Aorta (tissue), 5 donors: ENCODE results near the gene MEIOB. TPM values are rescaled to one million over a fixed set of nuclear protein-coding genes. Genes with fewer than 3 reads are reported as not detected.
"Not testable (repeated sequence)": the region's sequence is repeated elsewhere in the genome, so short reads cannot be mapped to it uniquely, and the experiment has no call there.

Source experiments
- ATAC-seq: fragments of 200-7000 bp; cut with Tn5 transposase; one replicate; pipeline ENCODE4 v1.9.1; 2022; ENCODE audit warnings: moderate library complexity; ENCODE audit not compliant: low FRiP score
- DNase-seq, 2 donors: peaks; one replicate each; pipeline ENCODE4 v3.0.0-alpha.2; 2020
- H3K27ac ChIP-seq, 2 donors: one replicate each; pipeline ENCODE4 v1.5.1; 2013; ENCODE audit warnings: low read length in 2 of 2, mild to moderate bottlenecking in 2 of 2, moderate library complexity in 2 of 2, control low read depth in 1 of 2, inconsistent platforms in 1 of 2, low read depth in 1 of 2
- H3K27me3 ChIP-seq, 2 donors: one replicate each; pipeline ENCODE4 v1.6.1; 2013; ENCODE audit warnings: control low read depth in 1 of 2, low read length in 1 of 2, mild to moderate bottlenecking in 1 of 2, moderate library complexity in 1 of 2; ENCODE audit not compliant: insufficient read depth in 2 of 2, control insufficient read depth in 1 of 2
- H3K36me3 ChIP-seq, 2 donors: one replicate each; pipeline ENCODE4 v1.6.1; 2013; ENCODE audit warnings: control low read depth in 1 of 2, low read length in 1 of 2, mild to moderate bottlenecking in 1 of 2; ENCODE audit not compliant: insufficient read depth in 2 of 2, control insufficient read depth in 1 of 2
- H3K4me1 ChIP-seq, 2 donors: one replicate each; pipeline ENCODE4 v1.6.1; 2013; ENCODE audit warnings: low read length in 2 of 2, control low read depth in 1 of 2, mild to moderate bottlenecking in 1 of 2, moderate library complexity in 1 of 2; ENCODE audit not compliant: insufficient read depth in 2 of 2, control insufficient read depth in 1 of 2
- H3K4me3 ChIP-seq, 2 donors: one replicate each; pipeline ENCODE4 v1.5.1; 2013; ENCODE audit warnings: low read length in 2 of 2, control low read depth in 1 of 2, mild to moderate bottlenecking in 1 of 2
- H3K9me3 ChIP-seq: one replicate; pipeline ENCODE4 v1.6.1; 2013; ENCODE audit warnings: mild to moderate bottlenecking, low read length; ENCODE audit not compliant: control insufficient read depth
- WGBS, 2 donors: extraction: QIAGEN DNeasy Blood & Tissue Kit; methylation state at CpG; one replicate each; pipeline ENCODE4 v1.1.7; 2013; 5-methylcytosine and 5-hydroxymethylcytosine counted together
- intact Hi-C, 2 donors: fragments of 100-400 bp; cut with DNase I; formaldehyde crosslinking; loops; one replicate each; pipeline versions ENCODE4 v1.14.2 to v1.15.0; 2022
- polyA plus RNA-seq, 2 donors: library from polyadenylated mRNA; stranded (reverse); fragments of 200-250 nt; gene quantifications; one replicate each; pipeline ENCODE4 v1.2.3, GENCODE V29; 2013
- total RNA-seq, 2 donors: library from RNA; stranded (reverse); fragmentation: NEBNext Ultra II Directional; extraction: Animal tissue kit (Norgen Biotek cat#: 25700); gene quantifications; one replicate each; pipeline ENCODE4 v1.2.1, GENCODE V29; 2021
- donor health status: healthy with polysubstance abuse.
- donor health status: Bipolar disorder and iron deficiency.
- donor health status: DM: no; HTN: no; CAD: no.
- donor health status: DM: no; HTN: no; CAD: no.
- donor health status: DM: yes; HTN: yes; CAD: no.

MEIOB gene
- total and polyA plus RNA-seq, 4 donors, result not detected

DNA sequence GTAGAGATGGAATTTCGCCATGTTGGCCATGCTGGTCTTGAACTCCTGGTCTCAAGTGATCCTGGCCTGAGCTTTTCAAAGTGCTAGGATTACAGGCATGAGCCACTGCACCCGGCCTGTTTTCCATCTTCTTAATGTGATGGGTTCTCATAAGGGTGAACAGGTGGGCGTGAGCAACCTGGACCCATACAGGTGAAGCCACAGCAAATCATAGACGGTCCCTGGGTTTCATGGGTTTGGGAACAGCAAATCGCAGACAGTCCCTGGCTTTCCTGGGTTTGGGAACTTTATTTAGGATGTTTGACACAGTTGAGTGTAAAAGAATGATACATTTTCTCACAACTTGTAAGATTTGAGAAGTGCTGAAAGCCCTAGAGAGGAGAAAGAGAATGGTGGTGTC lies 12.9 kb upstream of the MEIOB start:
- intact Hi-C loops, result no loop called here
- no peaks in the 10 kb centered on the region for H3K4me1 ChIP-seq
- no peak overlapping the region for H3K4me3 ChIP-seq
- ATAC-seq, result no peak
- 69 to 73% methylated on average over 5 of the region's 5 CpGs for WGBS, 2 donors
- no peaks in the 10 kb centered on the region for H3K27me3 ChIP-seq
- no peak for DNase-seq
- no peaks in the 10 kb centered on the region for H3K9me3 ChIP-seq
- H3K27ac ChIP-seq, result no peak overlapping the region
- no peaks in the 10 kb centered on the region for H3K36me3 ChIP-seq

DNA sequence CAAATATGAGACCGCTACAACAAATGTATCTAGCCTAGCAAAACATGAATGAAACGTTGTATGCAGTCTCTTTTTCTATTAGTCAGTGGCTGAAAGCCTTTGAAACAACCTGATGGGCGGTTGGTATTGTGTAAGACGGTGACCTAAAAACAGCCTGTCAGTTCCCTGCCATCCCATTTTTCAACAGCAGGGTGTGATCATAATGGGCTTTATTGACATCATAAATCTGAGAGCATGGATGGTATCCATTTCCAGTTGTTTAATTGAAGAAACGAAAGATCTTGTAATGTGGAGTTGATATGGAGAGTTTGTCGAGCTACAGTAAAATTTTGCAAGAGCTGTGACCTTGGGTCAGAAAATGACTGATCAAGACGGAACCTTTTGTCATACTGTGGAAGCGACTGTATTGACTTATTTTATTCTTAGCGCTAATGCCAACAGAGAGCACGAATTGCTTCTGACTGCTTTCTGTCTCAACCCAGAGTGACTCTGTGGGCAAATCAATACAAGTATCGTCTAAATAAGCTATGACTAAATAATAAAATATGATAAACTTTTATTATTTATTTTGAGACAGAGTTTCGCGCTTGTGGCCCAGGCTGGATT lies 12.3 kb upstream of the MEIOB start:
- 60 to 64% methylated on average over 13 of the region's 13 CpGs for WGBS, 2 donors
- intact Hi-C loops, result no loop called here

GRCh38 chr16:1881172-1881571 lies 9.2 kb upstream of the MEIOB start:
- intact Hi-C loops, H3K4me1 ChIP-seq, H3K9me3 ChIP-seq, H3K27ac ChIP-seq, H3K27me3 ChIP-seq, H3K4me3 ChIP-seq, H3K36me3 ChIP-seq, ATAC-seq: not testable (repeated sequence)
- WGBS, 2 donors, result 82 to 83% methylated on average over 9 of the region's 9 CpGs
- DNase-seq, result peak in 1 of 2 donors; percentile 16

More for the DNA sequence above, 12.3 kb upstream of the MEIOB start:
- H3K27me3 ChIP-seq, result no peaks in the 10 kb centered on the region
- H3K9me3 ChIP-seq, result no peaks in the 10 kb centered on the region
- no peak overlapping the region for H3K27ac ChIP-seq
- H3K36me3 ChIP-seq, result no peaks in the 10 kb centered on the region
- DNase-seq, result no peak
- no peak overlapping the region for H3K4me3 ChIP-seq
- ATAC-seq, result no peak
- no peaks in the 10 kb centered on the region for H3K4me1 ChIP-seq

DNA sequence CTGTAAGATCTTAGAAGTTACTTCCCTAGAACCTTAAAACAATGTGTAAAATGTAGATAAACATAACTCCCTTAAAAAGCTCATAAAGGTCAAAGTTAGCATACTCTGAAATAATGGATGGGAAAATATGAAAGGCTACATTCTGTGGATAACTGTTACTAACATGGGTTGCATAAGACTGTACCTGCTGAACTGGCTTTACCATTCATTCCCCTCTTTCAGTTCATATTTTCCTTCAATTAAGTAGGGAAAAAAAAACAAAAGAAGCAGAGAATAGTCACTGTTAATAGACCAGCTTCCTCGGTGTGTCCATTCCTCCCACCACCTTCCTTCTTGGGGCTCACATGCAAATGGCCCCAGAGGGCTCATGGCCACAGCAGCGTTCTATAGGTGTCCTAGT lies 7.5 kb upstream of the MEIOB start:
- Histone ChIP-seq H3K4me1 (no peaks in the 10 kb centered on the region), H3K27ac (no peak overlapping the region), H3K36me3 (no peaks in the 10 kb centered on the region), H3K9me3 (no peaks in the 10 kb centered on the region), H3K27me3 (no peaks in the 10 kb centered on the region), H3K4me3 (no peak overlapping the region)
- ATAC-seq (no peak), DNase-seq (no peak)
- intact Hi-C loops, result no loop called here
- WGBS, 2 donors, result 30 to 44% methylated on average over 2 of the region's 2 CpGs

DNA sequence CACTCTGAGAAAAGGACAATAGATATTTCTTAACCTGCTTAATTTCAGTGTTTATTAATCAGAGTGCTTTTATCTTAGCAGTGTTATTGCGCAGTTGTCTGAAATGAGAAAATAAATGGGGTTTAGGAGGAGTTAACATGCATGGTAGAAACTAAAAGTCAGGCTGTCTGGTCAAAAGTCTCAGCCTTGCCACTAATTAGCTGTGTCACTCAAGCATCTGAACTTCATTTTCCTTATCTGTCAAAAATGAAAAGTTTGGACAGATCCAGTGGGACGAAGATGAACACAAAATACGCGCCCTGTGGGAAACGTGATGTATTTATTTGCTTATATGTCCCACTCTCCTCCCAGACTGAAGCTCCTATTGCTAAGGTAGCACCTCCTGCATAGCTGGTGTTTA lies 6.3 kb upstream of the MEIOB start:
- no peak for ATAC-seq

DNA sequence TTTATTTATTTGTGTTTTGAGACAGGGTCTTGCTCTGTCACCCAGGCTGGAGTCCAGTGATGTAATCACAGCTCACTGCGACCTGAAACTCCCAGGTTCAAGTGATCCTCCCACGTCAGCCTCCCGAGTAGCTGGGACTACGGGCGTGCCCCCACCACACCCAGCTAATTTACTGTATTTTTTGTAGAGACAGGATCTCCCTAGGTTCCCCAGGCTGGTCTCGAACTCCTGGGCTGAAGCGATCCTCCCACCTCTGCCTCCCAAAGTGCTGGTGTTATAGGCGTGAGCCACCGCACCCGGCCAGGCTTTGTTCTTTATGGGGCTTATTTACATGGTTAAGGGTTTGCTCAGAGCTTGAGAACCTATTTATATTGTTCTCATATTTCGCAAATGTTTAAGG lies 5.8 kb upstream of the MEIOB start:
- ATAC-seq, result no peak
- no peaks in the 10 kb centered on the region for H3K9me3 ChIP-seq
- H3K27me3 ChIP-seq, result no peaks in the 10 kb centered on the region
- H3K27ac ChIP-seq, result no peak overlapping the region
- H3K4me3 ChIP-seq, result no peak overlapping the region
- intact Hi-C loops, result no loop called here
- DNase-seq, result peak in 1 of 2 donors; percentile 40
- H3K36me3 ChIP-seq, result no peaks in the 10 kb centered on the region
- H3K4me1 ChIP-seq, result no peaks in the 10 kb centered on the region
- WGBS, 2 donors, result 58 to 64% methylated on average over 11 of the region's 11 CpGs

More for the DNA sequence above, 6.3 kb upstream of the MEIOB start:
- Histone ChIP-seq H3K4me3 (no peak overlapping the region), H3K27ac (no peak overlapping the region), H3K27me3 (no peaks in the 10 kb centered on the region), H3K4me1 (no peaks in the 10 kb centered on the region), H3K36me3 (no peaks in the 10 kb centered on the region), H3K9me3 (no peaks in the 10 kb centered on the region)
- intact Hi-C loops, result no loop called here
- DNase-seq, result no peak
- WGBS, 2 donors, result 58 to 62% methylated on average over 5 of the region's 5 CpGs

- no peaks in the 10 kb centered on the region for H3K27me3 ChIP-seq
Measured at GRCh38 chr16:1877089-1877488, 5.1 kb upstream of the MEIOB start.

DNA sequence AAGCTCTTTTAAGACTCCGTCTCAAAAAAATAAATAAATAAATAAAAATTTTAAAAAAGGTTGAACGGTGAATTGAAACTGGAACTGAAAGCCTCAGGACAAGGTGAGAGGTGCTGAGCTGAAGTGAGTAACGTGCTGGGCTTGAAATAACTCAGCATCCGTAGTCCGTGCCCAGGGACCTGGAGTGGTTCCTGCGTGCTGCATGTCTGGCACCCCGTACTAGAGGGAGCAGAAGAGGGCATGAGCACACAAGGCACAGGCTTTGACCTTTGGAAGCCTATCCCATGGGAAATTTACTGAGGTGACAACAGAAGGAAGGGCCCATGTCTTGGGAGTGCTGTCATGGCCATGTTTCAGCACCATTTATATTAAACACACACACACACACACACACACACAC lies 4.5 kb upstream of the MEIOB start:
- WGBS, 2 donors, result 62 to 72% methylated on average over 7 of the region's 7 CpGs
- no peak for ATAC-seq
- Histone ChIP-seq H3K4me1 (no peaks in the 10 kb centered on the region), H3K9me3 (no peaks in the 10 kb centered on the region), H3K36me3 (no peaks in the 10 kb centered on the region), H3K27ac (no peak overlapping the region), H3K4me3 (no peak overlapping the region), H3K27me3 (no peaks in the 10 kb centered on the region)
- peak in 1 of 2 donors; percentile 9 for DNase-seq
- intact Hi-C loops, result no loop called here

More at GRCh38 chr16:1877089-1877488, 5.1 kb upstream of the MEIOB start:
- Histone ChIP-seq H3K27ac (no peak overlapping the region), H3K4me3 (no peak overlapping the region), H3K36me3 (no peaks in the 10 kb centered on the region), H3K9me3 (no peaks in the 10 kb centered on the region), H3K4me1 (no peaks in the 10 kb centered on the region)
- DNase-seq (peak in 1 of 2 donors; percentile 12), ATAC-seq (no peak)
- intact Hi-C loops, result no loop called here
- 49 to 55% methylated on average over 6 of the region's 6 CpGs for WGBS, 2 donors

GRCh38 chr16:1876066-1876465 lies 4.1 kb upstream of the MEIOB start:
- H3K27me3 ChIP-seq, H3K4me3 ChIP-seq, H3K4me1 ChIP-seq, intact Hi-C loops, H3K9me3 ChIP-seq, H3K36me3 ChIP-seq, ATAC-seq, H3K27ac ChIP-seq: not testable (repeated sequence)
- 87 to 89% methylated on average over 13 of the region's 13 CpGs for WGBS, 2 donors
- peak in 1 of 2 donors; percentile 45 for DNase-seq
